IMR-90 (cell line): ENCODE measurements around the gene AIDA. TPM values are rescaled to one million over a fixed set of nuclear protein-coding genes. Genes with fewer than 3 reads are reported as not detected.

Experiments used
- ATAC-seq: fragments of 200-7000 bp; cut with Tn5 transposase; 2 replicates; pipeline ENCODE4 v1.9.1; 2020; ENCODE audit warnings: low read depth, mild to moderate bottlenecking, moderate library complexity
- BruUV-seq: library from RNA; stranded (reverse); fragments of 400-500 nt; replicated peaks from 2 replicates; lab custom pipeline; 2021; lab: Mats Ljungman, UMichigan
- CTCF ChIA-PET: fragments of 300-600 bp; formaldehyde crosslinking; extraction: SDS; loops from one replicate; lab custom pipeline; 2021; ENCODE audit warnings: antibody characterized with exemption; lab: Yijun Ruan, JAX
- POLR2A ChIA-PET: fragments of 300-600 bp; sonication (Branson Sonifier 250); formaldehyde crosslinking; loops from one replicate; lab custom pipeline; 2022; ENCODE audit warnings: antibody characterized with exemption; ENCODE audit not compliant: unreplicated experiment; lab: Charles Lee
- DNase-seq: peaks from one replicate; pipeline ENCODE4 v3.0.0; 2013
- H2AFZ ChIP-seq: replicated peaks from 2 replicates; pipeline ENCODE3; 2013; ENCODE audit warnings: low read length, mild to moderate bottlenecking; ENCODE audit not compliant: poor library complexity
- H2AK5ac ChIP-seq: 2 replicates; pipeline ENCODE4 v1.6.1; 2013; ENCODE audit warnings: low read depth, low read length, inconsistent platforms
- H2AK9ac ChIP-seq: replicated peaks from 2 replicates; pipeline ENCODE3; 2013; ENCODE audit warnings: mild to moderate bottlenecking, low read depth, low read length, moderate library complexity; ENCODE audit not compliant: poor library complexity
- H2BK120ac ChIP-seq: 2 replicates; pipeline ENCODE4 v1.6.1; 2013; ENCODE audit warnings: low read depth, low read length, inconsistent platforms
- H2BK15ac ChIP-seq: 3 replicates; pipeline ENCODE4 v1.6.1; 2013; ENCODE audit warnings: low read depth, low read length, inconsistent platforms
- H2BK20ac ChIP-seq: 2 replicates; pipeline ENCODE4 v1.6.1; 2013; ENCODE audit warnings: low read depth, mild to moderate bottlenecking, inconsistent platforms, low read length, moderate library complexity
- H2BK5ac ChIP-seq: 2 replicates; pipeline ENCODE4 v1.6.1; 2013; ENCODE audit warnings: mild to moderate bottlenecking, low read depth, low read length, inconsistent platforms; ENCODE audit not compliant: poor library complexity, severe bottlenecking
- H3K14ac ChIP-seq: replicated peaks from 2 replicates; pipeline ENCODE4 v1.6.1; 2013; ENCODE audit warnings: low read depth, low read length, inconsistent platforms
- H3K18ac ChIP-seq: 2 replicates; pipeline ENCODE4 v1.6.1; 2013; ENCODE audit warnings: low read depth, low read length, control low read depth
- H3K23ac ChIP-seq: 2 replicates; pipeline ENCODE4 v1.6.1; 2013; ENCODE audit warnings: low read depth, low read length, inconsistent platforms
- H3K27ac ChIP-seq: 2 replicates; pipeline ENCODE4 v1.5.1; 2013; ENCODE audit warnings: mild to moderate bottlenecking, control low read depth, low read length; ENCODE audit not compliant: insufficient read depth
- H3K27me3 ChIP-seq: 2 replicates; pipeline ENCODE4 v1.6.1; 2013; ENCODE audit warnings: low read length; ENCODE audit not compliant: control insufficient read depth, insufficient read depth
- H3K36me3 ChIP-seq: 2 replicates; pipeline ENCODE4 v1.6.1; 2013; ENCODE audit warnings: low read length, mixed read lengths; ENCODE audit not compliant: control insufficient read depth, insufficient read depth
- H3K4ac ChIP-seq: 2 replicates; pipeline ENCODE4 v1.6.1; 2013; ENCODE audit warnings: low read depth, low read length, inconsistent platforms
- H3K4me1 ChIP-seq: 2 replicates; pipeline ENCODE4 v1.6.1; 2013; ENCODE audit warnings: low read length, mixed read lengths; ENCODE audit not compliant: control insufficient read depth, insufficient read depth
- H3K4me2 ChIP-seq: 2 replicates; pipeline ENCODE4 v1.6.1; 2013; ENCODE audit warnings: low read depth, mild to moderate bottlenecking, control low read depth, low read length, moderate library complexity
- H3K4me3 ChIP-seq: 2 replicates; pipeline ENCODE4 v1.5.1; 2013; ENCODE audit warnings: low read depth, mild to moderate bottlenecking, control low read depth, low read length, moderate library complexity; ENCODE audit not compliant: insufficient read depth
- H3K56ac ChIP-seq: 2 replicates; pipeline ENCODE4 v1.6.1; 2013; ENCODE audit warnings: low read length, inconsistent platforms; ENCODE audit not compliant: insufficient read depth; ENCODE audit errors: extremely low read depth
- H3K79me1 ChIP-seq, 2 experiments: 2 replicates each; pipeline ENCODE4 v1.6.1; 2013; ENCODE audit warnings: low read length in 2 of 2, inconsistent platforms in 1 of 2, low read depth in 1 of 2
- H3K9ac ChIP-seq: 2 replicates; pipeline ENCODE4 v1.6.1; 2013; ENCODE audit warnings: low read depth, low read length, control low read depth
- H3K9me1 ChIP-seq: 2 replicates; pipeline ENCODE4 v1.6.1; 2013; ENCODE audit warnings: low read length, inconsistent platforms; ENCODE audit not compliant: insufficient read depth
- H3K9me3 ChIP-seq: 2 replicates; pipeline ENCODE4 v1.6.1; 2013; ENCODE audit warnings: low read length; ENCODE audit not compliant: control insufficient read depth, insufficient read depth
- H4K20me1 ChIP-seq: 2 replicates; pipeline ENCODE4 v1.6.1; 2013; ENCODE audit warnings: low read length, inconsistent platforms; ENCODE audit not compliant: insufficient read depth
- H4K5ac ChIP-seq: 2 replicates; pipeline ENCODE4 v1.6.1; 2013; ENCODE audit warnings: mild to moderate bottlenecking, low read depth, low read length, control low read depth
- H4K8ac ChIP-seq, 2 experiments: 2 replicates each; pipeline ENCODE4 v1.6.1; 2013; ENCODE audit warnings: low read depth in 2 of 2, low read length in 2 of 2, control low read depth in 1 of 2, inconsistent platforms in 1 of 2
- H4K91ac ChIP-seq: 2 replicates; pipeline ENCODE4 v1.6.1; 2013; ENCODE audit warnings: low read depth, low read length, inconsistent platforms; ENCODE audit not compliant: insufficient read depth
- BHLHE40 ChIP-seq: fragments of 150-350 bp; IDR thresholded peaks from 2 replicates; pipeline ENCODE4 v1.6.1; 2016; ENCODE audit warnings: mild to moderate bottlenecking, low read depth, low read length
- CHD1 ChIP-seq: IDR thresholded peaks from 2 replicates; pipeline ENCODE4 v1.6.1; 2012; ENCODE audit warnings: low read depth, low read length, improper control_type of control experiment
- FOS ChIP-seq: fragments of 150-350 bp; IDR thresholded peaks from 2 replicates; pipeline ENCODE4 v1.6.1; 2016; ENCODE audit warnings: low read depth, low read length
- MAFK ChIP-seq: IDR thresholded peaks from 2 replicates; pipeline ENCODE4 v1.6.1; 2012; ENCODE audit warnings: low read depth, low read length, improper control_type of control experiment
- MAZ ChIP-seq: IDR thresholded peaks from 2 replicates; pipeline ENCODE4 v1.6.1; 2012; ENCODE audit warnings: low read depth, mild to moderate bottlenecking, low read length, improper control_type of control experiment, moderate library complexity, borderline replicate concordance
- MXI1 ChIP-seq: IDR thresholded peaks from 2 replicates; pipeline ENCODE4 v1.6.1; 2012; ENCODE audit warnings: low read depth, mild to moderate bottlenecking, low read length, moderate library complexity, borderline replicate concordance
- NFE2L2 ChIP-seq: fragments of 150-350 bp; IDR thresholded peaks from 2 replicates; pipeline ENCODE4 v1.6.1; 2016; ENCODE audit warnings: low read depth, mild to moderate bottlenecking, low read length
- POLR2A ChIP-seq: IDR thresholded peaks from 2 replicates; pipeline ENCODE4 v1.6.1; 2012; ENCODE audit warnings: mild to moderate bottlenecking, low read depth, low read length
- RAD21 ChIP-seq: IDR thresholded peaks from 2 replicates; pipeline ENCODE4 v1.6.1; 2012; ENCODE audit warnings: low read length, improper control_type of control experiment
- RCOR1 ChIP-seq: IDR thresholded peaks from 2 replicates; pipeline ENCODE4 v1.6.1; 2012; ENCODE audit warnings: mild to moderate bottlenecking, low read length, improper control_type of control experiment; ENCODE audit not compliant: insufficient replicate concordance
- RFX5 ChIP-seq: IDR thresholded peaks from 2 replicates; pipeline ENCODE4 v1.8.0; 2012; ENCODE audit warnings: low read depth, mild to moderate bottlenecking, low read length, moderate library complexity
- WGBS, 2 experiments: methylation state at CpG; one replicate each; pipeline versions ENCODE4 v1.1.5 to v1.1.7; 2013; ENCODE audit warnings: missing lambda C conversion rate in 2 of 2; ENCODE audit not compliant: insufficient read length in 1 of 2; ENCODE audit errors: extremely low coverage in 2 of 2; 5-methylcytosine and 5-hydroxymethylcytosine counted together
- dilution Hi-C: fragments of 300-500 bp; cut with HindIII; formaldehyde crosslinking; loops from one replicate; pipeline ENCODE4 v1.14.3; 2018; ENCODE audit warnings: low sequenced_read_pairs; ENCODE audit not compliant: unreplicated experiment
- in situ Hi-C: fragments of 300-500 bp; cut with MboI; formaldehyde crosslinking; loops from 3 replicates; pipeline ENCODE4 v1.14.3; 2019; ENCODE audit warnings: low sequenced_read_pairs, inconsistent platforms, mixed read lengths
- intact Hi-C: fragments of 100-400 bp; cut with micrococcal nuclease; formaldehyde crosslinking; loops from 2 replicates; pipeline ENCODE4 v1.10.0; 2022
- polyA plus RNA-seq, 3 experiments: library from polyadenylated mRNA; depleted of rRNA; stranded (reverse); fragments of >200 nt; gene quantifications; 2 replicates each; pipeline ENCODE4 v1.2.3, GENCODE V29; 2012; ENCODE audit warnings: low replicate concordance in 1 of 3
- total RNA-seq: library from RNA; depleted of rRNA; stranded (reverse); fragments of >200 nt; gene quantifications from 2 replicates; pipeline ENCODE4 v1.2.3, GENCODE V29; 2012
- TF ChIP-seq, protein P1 (sequence below): fragments of 150-350 bp; IDR thresholded peaks from 2 replicates; pipeline ENCODE4 v1.6.1; 2016; ENCODE audit warnings: low read depth, mild to moderate bottlenecking, low read length, moderate library complexity, borderline replicate concordance
- TF ChIP-seq, protein P2 (sequence below): conservative IDR thresholded peaks from 2 replicates; pipeline ENCODE4 v1.5.1; 2012; ENCODE audit warnings: mild to moderate bottlenecking, low read depth, low read length, improper control_type of control experiment
- TF ChIP-seq, protein P3 (sequence below): fragments of 150-350 bp; IDR thresholded peaks from 2 replicates; pipeline ENCODE4 v1.6.1; 2017; ENCODE audit warnings: mild to moderate bottlenecking, antibody characterized with exemption, low read length, low read depth

Gene AIDA
- total and polyA plus RNA-seq, 2 of the 4 experiments (the other 2 are of a cell fraction), result 47.9 to 48.6 TPM

DNA sequence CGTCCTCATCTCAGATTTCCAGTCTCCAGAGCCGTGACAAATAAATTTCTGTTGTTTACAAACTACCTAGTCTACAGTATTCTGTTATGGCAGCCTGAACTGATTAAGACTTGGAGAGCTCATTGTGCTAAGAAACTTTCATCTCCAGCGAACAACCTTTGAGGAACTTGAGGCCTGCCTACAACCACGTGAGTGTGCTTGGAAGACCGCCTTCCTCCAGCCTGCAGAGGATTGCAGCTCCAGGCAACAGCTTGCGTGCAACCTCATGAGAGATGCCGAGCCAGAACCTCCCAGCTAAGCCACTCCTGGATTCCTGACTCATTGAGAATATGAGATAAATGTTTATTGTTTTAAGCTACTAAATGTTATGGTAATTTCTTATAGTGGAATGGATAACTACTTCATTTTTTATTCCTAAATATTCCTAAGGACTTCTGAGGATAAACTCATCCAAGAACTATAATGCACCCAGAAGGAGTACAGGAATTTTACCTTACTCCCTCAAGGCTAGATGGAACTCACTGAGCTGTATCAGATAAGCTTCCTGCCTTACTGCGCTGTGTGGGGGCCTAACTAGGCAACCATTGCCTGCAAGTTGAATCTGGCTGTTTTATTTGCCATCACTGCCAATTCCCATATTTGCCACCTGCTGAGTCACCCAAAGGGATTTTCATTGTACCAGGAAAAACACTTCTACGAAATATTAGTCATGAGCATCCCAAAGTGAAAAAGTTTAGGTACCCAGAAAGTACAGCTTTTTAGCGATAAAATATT, 42.3 kb upstream of the AIDA start (continued):
- TF ChIP-seq MXI1 (no peak), POLR2A (no peak)

DNA sequence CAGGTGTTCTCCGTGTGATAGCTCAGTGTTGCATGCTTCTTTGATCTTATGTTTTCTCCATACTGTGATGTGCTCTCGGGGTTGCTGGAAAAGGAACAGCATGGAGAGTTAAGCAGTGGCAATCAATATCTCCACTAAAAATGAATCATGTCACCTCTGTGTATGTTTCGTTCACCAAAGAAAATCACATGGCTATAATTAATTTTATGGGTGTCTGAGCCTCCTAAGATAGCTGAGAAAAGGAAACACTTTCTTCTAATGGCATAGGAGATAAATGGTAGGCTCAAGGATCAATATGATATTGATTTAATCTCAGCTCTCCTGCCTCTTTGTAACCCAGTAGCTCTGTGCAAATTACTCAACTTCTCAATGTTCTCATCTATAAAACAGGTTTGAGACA, 39.0 kb upstream of the AIDA start:
- ATAC-seq (no peak), DNase-seq (no peak)
- no peak overlapping the region for H2AK9ac ChIP-seq
- H2BK120ac ChIP-seq, result no peak overlapping the region
- BruUV-seq, result no TSS peak
- no peak overlapping the region for H2BK20ac ChIP-seq
- no peak overlapping the region for H4K8ac ChIP-seq
- no peak overlapping the region for H2BK15ac ChIP-seq
- H3K9ac ChIP-seq, result no peak overlapping the region
- H3K36me3 ChIP-seq, result no peaks in the 10 kb centered on the region
- H3K56ac ChIP-seq, result no peak overlapping the region
- dilution Hi-C loops (no loop called here), intact Hi-C loops (no loop called here), in situ Hi-C loops (no loop called here)
- H3K4me3 ChIP-seq, result no peak overlapping the region
- H3K27ac ChIP-seq, result no peak overlapping the region
- CTCF ChIA-PET, result interaction anchor here (0.5 to 1.0 kb wide), 3 partner anchors 12 to 331 kb away, joined by 3 to 6 read pairs (median 5); no protein-coding TSS in a partner anchor
- no peaks in the 10 kb centered on the region for H4K20me1 ChIP-seq
- no CpG with 5 or more reads among the region's 3 CpGs for WGBS, 2 experiments
- H3K79me1 ChIP-seq, result no peaks in the 10 kb centered on the region
- H4K5ac ChIP-seq, result no peak overlapping the region
- no peaks in the 10 kb centered on the region; the same call in 1 of the 2 replicates for H3K9me1 ChIP-seq
- H3K14ac ChIP-seq, result no peak overlapping the region
- no peak overlapping the region for H2BK5ac ChIP-seq
- no peak overlapping the region for H3K4me2 ChIP-seq
- H3K4ac ChIP-seq, result no peak overlapping the region
- no peak overlapping the region for H3K18ac ChIP-seq
- POLR2A ChIA-PET, result no interaction called here
- H3K23ac ChIP-seq, result no peak overlapping the region
- no peak overlapping the region for H2AFZ ChIP-seq
- no peak overlapping the region for H2AK5ac ChIP-seq
- no peaks in the 10 kb centered on the region for H3K9me3 ChIP-seq
- H4K91ac ChIP-seq, result no peak overlapping the region
- H3K4me1 ChIP-seq, result no peaks in the 10 kb centered on the region
- H3K27me3 ChIP-seq, result peaks cover 2% of the 10 kb centered on the region
- TF ChIP-seq FOS (no peak), RCOR1 (no peak), NFE2L2 (no peak), RAD21 (no peak), MAZ (no peak), CHD1 (no peak), BHLHE40 (no peak), MAFK (no peak), RFX5 (no peak)
- TF ChIP-seq, protein P1, sequence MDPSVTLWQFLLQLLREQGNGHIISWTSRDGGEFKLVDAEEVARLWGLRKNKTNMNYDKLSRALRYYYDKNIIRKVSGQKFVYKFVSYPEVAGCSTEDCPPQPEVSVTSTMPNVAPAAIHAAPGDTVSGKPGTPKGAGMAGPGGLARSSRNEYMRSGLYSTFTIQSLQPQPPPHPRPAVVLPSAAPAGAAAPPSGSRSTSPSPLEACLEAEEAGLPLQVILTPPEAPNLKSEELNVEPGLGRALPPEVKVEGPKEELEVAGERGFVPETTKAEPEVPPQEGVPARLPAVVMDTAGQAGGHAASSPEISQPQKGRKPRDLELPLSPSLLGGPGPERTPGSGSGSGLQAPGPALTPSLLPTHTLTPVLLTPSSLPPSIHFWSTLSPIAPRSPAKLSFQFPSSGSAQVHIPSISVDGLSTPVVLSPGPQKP, result no peak
- TF ChIP-seq, protein P2, sequence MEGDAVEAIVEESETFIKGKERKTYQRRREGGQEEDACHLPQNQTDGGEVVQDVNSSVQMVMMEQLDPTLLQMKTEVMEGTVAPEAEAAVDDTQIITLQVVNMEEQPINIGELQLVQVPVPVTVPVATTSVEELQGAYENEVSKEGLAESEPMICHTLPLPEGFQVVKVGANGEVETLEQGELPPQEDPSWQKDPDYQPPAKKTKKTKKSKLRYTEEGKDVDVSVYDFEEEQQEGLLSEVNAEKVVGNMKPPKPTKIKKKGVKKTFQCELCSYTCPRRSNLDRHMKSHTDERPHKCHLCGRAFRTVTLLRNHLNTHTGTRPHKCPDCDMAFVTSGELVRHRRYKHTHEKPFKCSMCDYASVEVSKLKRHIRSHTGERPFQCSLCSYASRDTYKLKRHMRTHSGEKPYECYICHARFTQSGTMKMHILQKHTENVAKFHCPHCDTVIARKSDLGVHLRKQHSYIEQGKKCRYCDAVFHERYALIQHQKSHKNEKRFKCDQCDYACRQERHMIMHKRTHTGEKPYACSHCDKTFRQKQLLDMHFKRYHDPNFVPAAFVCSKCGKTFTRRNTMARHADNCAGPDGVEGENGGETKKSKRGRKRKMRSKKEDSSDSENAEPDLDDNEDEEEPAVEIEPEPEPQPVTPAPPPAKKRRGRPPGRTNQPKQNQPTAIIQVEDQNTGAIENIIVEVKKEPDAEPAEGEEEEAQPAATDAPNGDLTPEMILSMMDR, result no peak
- TF ChIP-seq, protein P3, sequence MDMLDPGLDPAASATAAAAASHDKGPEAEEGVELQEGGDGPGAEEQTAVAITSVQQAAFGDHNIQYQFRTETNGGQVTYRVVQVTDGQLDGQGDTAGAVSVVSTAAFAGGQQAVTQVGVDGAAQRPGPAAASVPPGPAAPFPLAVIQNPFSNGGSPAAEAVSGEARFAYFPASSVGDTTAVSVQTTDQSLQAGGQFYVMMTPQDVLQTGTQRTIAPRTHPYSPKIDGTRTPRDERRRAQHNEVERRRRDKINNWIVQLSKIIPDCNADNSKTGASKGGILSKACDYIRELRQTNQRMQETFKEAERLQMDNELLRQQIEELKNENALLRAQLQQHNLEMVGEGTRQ, result no peak
